ENCODE data around the gene UBE2K.
"Not testable (repeated sequence)": the region's sequence is repeated elsewhere in the genome, so short reads cannot be mapped to it uniquely, and the experiment has no call there.

Gene UBE2K

DNA sequence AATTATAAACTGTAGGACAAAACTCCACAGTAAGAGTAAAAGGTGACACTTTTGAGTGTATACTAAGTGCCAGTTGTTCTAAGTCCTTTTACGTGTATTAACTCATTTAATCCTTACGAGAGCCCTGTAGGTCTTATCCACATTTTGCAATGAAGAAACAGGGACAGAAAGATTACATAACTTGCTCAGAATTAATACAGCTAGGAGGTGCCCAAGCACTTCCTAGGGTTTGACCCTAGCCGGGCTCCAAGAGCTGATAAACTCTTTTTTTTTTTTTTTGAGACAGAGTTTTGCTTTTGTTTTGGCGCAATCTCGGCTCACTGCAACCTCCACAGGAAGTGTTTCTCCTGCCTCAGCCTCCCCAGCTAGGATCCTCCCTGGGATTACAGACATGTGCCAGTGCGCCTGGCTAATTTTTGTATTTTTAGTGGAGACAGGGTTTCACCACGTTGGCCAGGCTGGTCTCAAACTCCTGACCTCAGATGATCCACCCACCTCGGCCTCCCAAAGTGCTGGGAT, 110.4 kb downstream of the UBE2K start:
- in situ Hi-C loops (cut with HindIII; ENCODE audit: low pct_unique_long_range_greater_than_20kb, low sequenced_read_pairs): no loop called here
- TF ChIP-seq JUND (IDR thresholded peaks at IDR 0.05; ENCODE audit: low read depth): no peak
- DNase-seq (ENCODE audit: low read depth in 1 of 2, low spot score in 1 of 2): no peak

DNA sequence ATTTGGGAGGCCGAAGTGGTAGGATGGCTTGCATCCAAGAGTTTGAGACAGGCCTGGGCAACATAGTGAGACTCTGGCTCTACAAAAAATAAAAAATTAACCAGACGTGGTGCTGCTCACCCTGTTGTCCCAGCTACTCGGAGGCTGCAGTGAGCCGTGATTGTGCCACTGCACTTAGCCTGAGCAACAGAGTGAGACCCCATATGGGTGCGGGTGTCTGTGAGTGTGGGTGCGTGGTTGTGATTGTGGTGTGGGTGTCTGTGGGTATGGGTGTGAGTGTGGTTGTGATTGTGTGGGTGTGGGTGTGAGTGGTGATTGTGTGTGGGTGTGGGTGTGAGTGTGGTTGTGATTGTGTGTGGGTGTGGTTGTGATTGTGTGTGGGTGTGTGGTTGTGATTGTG, 114.6 kb downstream of the UBE2K start:
- no peak for TF ChIP-seq JUND (IDR thresholded peaks at IDR 0.05; ENCODE audit: low read depth)

DNA sequence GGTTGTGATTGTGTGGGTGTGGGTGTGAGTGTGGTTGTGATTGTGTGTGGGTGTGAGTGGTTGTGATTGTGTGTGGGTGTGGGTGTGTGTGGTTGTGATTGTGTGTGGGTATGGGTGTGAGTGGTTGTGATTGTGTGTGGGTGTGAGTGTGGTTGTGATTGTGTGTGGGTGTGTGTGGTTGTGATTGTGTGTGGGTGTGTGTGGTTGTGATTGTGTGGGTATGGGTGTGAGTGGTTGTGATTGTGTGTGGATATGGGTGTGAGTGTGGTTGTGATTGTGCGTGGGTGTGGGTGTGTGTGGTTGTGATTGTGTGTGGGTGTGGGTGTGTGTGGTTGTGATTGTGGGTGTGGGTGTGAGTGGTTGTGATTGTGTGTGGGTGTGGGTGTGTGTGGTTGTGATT, 115.1 kb downstream of the UBE2K start:
- DNase-seq (ENCODE audit: low read depth in 1 of 2, low spot score in 1 of 2); in situ Hi-C loops (cut with HindIII; ENCODE audit: low pct_unique_long_range_greater_than_20kb, low sequenced_read_pairs): not testable (repeated sequence)

More for the DNA sequence above, 114.6 kb downstream of the UBE2K start:
- DNase-seq (ENCODE audit: low read depth in 1 of 2, low spot score in 1 of 2): peak in 1 of 2 experiments; percentile 11
- in situ Hi-C loops (cut with HindIII; ENCODE audit: low pct_unique_long_range_greater_than_20kb, low sequenced_read_pairs): no loop called here

DNA sequence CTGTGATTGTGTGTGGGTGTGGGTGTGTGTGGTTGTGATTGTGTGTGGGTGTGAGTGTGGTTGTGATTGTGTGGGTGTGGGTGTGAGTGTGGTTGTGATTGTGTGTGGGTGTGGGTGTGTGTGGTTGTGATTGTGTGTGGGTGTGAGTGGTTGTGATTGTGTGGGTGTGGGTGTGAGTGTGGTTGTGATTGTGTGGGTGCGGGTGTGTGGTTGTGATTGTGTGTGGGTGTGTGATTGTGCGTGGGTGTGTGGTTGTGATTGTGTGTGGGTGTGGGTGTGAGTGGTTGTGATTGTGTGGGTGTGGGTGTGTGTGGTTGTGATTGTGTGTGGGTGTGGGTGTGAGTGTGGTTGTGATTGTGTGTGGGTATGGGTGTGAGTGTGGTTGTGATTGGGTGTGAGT, 115.8 kb downstream of the UBE2K start:
- in situ Hi-C loops (cut with HindIII; ENCODE audit: low pct_unique_long_range_greater_than_20kb, low sequenced_read_pairs); DNase-seq (ENCODE audit: low read depth in 1 of 2, low spot score in 1 of 2): not testable (repeated sequence)

DNA sequence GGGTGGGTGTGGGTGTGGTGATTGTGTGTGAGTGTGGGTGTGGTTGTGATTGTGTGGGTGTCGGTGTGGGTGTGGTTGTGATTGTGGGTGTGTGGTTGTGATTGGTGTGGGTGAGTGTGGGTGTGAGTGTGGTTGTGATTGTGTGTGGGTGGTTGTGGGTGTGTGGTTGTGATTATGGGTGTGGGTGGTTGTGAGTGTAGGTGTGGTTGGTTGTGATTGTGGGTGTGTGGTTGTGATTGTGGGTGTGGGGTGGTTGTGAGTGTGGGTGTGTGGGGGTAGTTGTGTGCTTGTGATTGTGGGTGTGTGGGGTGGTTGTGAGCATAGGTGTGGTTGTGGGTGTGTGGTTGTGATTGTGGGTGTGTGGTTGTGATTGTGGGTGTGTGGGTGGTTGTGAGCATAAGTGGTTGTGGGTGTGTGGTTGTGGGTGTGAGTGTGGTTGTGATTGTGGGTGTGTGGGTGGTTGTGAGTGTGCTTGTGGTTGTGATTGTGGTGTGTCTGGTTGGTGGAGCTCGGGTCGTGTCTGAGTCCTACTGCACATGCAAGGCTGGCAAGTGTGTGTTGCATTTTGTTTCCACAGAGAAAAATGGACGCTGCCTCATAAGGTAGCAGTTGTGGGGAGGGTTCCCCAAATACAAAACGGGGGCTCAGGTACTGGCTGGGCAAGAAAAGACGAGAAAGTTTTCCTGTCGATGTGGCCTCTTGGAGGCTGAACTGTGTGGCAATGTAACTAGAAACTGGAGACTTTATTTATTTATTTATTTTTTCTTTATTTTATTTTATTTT, 116.7 kb downstream of the UBE2K start:
- in situ Hi-C loops (cut with HindIII; ENCODE audit: low pct_unique_long_range_greater_than_20kb, low sequenced_read_pairs): no loop called here
- no peak for TF ChIP-seq JUND (IDR thresholded peaks at IDR 0.05; ENCODE audit: low read depth)
- DNase-seq (ENCODE audit: low read depth in 1 of 2, low spot score in 1 of 2): peak in 1 of 2 experiments; percentile 42

DNA sequence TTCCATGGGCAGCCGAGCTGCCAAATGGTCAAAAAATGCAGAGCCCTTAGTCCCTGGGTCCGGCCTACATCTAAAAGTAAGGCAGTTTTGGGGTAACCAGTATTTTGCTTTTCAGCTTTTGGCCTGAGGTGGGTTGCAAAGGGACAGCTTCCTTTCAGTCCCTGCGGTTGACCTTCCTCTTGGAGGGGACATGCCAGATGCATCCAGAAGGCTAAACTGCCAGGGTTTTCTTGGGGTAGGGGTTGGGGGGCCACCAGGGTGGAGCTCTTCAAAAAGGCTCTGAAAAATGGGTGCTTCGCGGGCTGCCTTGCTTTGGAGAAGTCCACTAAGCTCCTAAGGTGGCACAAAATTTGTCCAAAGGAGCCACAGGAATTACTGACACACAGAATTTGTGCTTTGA, 120.7 kb downstream of the UBE2K start:
- in situ Hi-C loops (cut with HindIII; ENCODE audit: low pct_unique_long_range_greater_than_20kb, low sequenced_read_pairs): no loop called here
- DNase-seq (ENCODE audit: low read depth in 1 of 2, low spot score in 1 of 2): no peak
- TF ChIP-seq JUND (IDR thresholded peaks at IDR 0.05; ENCODE audit: low read depth): no peak

DNA sequence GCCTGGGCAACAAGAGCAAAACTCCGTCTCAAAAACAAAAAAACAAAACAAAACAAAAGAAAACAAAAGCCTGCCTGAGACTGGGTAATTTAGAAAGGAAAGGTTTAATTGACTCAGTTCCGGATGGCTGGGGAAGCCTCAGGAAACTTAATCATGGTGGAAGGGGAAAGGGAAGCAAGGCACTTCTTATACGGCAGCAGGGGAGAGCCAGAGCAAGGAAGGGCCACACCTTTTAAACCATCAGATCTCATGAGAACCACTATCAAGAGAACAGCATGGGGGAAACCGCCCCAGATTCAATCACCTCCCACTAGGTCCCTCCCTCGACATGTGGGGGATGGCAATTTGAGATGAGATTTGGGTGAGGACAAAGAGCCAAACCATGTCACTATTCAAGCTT, 122.2 kb downstream of the UBE2K start:
- in situ Hi-C loops (cut with HindIII; ENCODE audit: low pct_unique_long_range_greater_than_20kb, low sequenced_read_pairs): no loop called here
- TF ChIP-seq JUND (IDR thresholded peaks at IDR 0.05; ENCODE audit: low read depth): no peak
- DNase-seq (ENCODE audit: low read depth in 1 of 2, low spot score in 1 of 2): no peak

DNA sequence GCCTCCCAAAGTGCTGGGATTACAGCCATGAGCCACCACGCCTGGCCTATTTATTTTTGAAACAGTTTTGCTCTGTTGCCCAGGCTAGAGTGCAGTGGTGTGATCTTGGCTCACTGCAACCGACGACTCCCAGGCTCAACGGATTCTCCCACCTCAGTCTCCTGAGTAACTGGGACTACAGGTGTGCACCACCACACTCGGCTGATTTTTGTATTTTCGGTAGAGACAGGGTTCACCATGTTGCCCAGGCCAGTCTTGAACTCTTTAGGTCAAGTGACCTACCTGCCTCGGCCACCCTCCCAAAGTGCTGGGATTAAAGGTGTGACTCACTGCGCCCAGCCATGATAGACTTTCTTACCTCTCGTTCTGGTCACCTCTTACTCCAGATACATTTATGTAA, 124.0 kb downstream of the UBE2K start:
- in situ Hi-C loops (cut with HindIII; ENCODE audit: low pct_unique_long_range_greater_than_20kb, low sequenced_read_pairs): no loop called here
- no peak for DNase-seq (ENCODE audit: low read depth in 1 of 2, low spot score in 1 of 2)
- TF ChIP-seq JUND (IDR thresholded peaks at IDR 0.05; ENCODE audit: low read depth): no peak

DNA sequence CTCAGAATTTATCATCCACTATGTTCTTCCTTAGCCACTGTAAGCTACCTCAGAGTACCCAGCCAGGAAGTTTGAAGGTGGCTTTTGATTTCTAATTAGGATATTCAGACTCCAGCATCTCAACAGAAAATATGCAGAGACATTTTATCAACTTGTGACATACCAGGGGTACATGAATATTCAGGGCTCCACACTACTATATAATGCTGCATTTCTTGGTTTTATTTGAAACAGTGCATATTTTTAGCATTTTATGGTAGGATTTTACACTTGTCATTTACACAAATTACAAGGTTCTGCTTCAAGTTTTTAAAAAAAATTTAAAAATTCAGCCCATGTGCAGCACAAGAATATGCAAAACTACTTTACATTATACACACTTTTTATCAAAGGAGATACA, 124.7 kb downstream of the UBE2K start:
- in situ Hi-C loops (cut with HindIII; ENCODE audit: low pct_unique_long_range_greater_than_20kb, low sequenced_read_pairs): no loop called here
- no peak for TF ChIP-seq JUND (IDR thresholded peaks at IDR 0.05; ENCODE audit: low read depth)
- DNase-seq (ENCODE audit: low read depth in 1 of 2, low spot score in 1 of 2): no peak

DNA sequence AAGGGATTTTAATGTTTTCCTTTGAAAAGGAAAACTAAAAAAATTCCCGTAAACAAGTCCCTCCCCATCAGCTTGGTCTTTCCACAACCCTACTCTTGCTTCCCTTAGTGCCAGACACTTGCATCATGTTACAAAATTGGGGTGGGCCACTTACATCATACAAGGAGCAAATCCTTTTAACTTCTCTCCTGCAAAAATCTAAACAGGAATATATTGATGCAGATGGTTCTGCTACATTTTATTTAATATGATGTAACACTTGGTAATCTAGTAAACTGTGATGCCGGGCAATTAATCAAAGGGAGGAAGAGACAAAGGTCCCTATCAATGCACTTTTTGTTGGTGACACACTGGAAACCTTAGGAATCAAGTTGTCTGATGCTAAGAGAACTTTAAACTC, 125.3 kb downstream of the UBE2K start:
- DNase-seq (ENCODE audit: low read depth in 1 of 2, low spot score in 1 of 2): no peak
- in situ Hi-C loops (cut with HindIII; ENCODE audit: low pct_unique_long_range_greater_than_20kb, low sequenced_read_pairs): no loop called here
- no peak for TF ChIP-seq JUND (IDR thresholded peaks at IDR 0.05; ENCODE audit: low read depth)

DNA sequence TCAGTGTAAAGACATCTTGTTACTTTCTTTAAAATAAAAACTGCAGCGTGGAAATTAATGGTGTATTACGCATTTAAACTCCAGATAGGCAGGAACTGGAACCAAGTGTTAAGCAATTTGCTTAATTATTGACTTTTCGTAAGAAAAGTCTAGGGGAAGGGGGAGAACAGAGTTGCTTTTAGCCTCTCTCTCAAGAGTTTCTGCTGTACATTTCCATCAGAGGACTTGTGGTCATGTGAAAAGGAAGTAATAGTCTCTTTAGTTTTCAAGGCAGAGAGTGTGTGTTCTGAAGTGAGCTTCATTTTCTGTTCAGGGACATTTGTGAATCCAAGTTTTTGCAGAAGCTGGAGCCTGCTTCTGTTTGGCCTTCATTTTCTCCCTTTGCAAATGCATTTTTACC, 127.2 kb downstream of the UBE2K start:
- in situ Hi-C loops (cut with HindIII; ENCODE audit: low pct_unique_long_range_greater_than_20kb, low sequenced_read_pairs): no loop called here
- TF ChIP-seq JUND (IDR thresholded peaks at IDR 0.05; ENCODE audit: low read depth): no peak

DNA sequence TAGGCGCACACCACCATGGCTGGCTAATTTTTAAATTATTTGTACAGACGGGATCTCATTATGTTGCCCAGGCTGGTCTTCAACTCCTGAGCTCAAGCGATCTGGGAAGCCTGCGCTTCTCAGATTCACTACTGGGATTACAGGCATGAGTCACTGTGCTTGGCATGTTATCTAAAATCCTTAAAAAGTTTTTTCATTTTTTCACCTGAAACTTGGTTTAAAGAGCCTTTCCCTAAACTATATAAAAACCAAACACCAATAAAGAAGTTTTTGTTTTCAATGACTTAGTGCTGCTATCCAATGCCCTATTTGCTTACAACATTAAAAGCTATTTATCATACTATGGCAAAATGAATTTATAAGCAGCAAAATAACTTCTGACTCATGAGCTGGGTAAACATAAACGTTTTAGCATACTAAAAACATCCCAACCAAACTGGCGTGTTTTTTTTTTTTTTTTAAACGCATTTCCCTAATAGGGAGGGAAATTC, 127.8 kb downstream of the UBE2K start:
- in situ Hi-C loops (cut with HindIII; ENCODE audit: low pct_unique_long_range_greater_than_20kb, low sequenced_read_pairs): no loop called here
- no peak for DNase-seq (ENCODE audit: low read depth in 1 of 2, low spot score in 1 of 2)
- no peak for TF ChIP-seq JUND (IDR thresholded peaks at IDR 0.05; ENCODE audit: low read depth)

More for the DNA sequence above, 127.2 kb downstream of the UBE2K start:
- no peak for DNase-seq (ENCODE audit: low read depth in 1 of 2, low spot score in 1 of 2)

Measured in T47D (cell line).